ENCODE data around the gene OR52E4.

DNA sequence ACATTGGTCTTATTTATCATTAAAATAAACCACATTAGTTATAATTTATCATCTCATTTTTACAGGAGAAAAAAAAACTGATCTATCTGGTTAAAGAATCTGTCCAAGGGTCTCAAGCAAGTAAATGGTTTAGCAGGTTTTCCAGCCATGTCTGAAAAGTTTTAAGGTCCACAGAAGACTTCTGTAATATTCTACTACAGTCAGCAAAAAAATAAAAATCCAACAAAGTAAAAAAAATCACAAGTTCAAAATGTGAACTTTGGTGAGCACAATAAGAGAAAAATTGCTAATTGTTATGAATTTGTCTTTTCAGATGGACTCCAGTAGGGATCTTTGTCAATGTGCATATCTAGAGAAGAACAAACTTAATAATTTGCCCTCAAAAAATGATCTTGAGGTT lies 1.3 kb downstream of the OR52E4 start:
- TF ChIP-seq CTCF (IDR thresholded peaks at IDR 0.05) (no peak), POLR2AphosphoS5 (IDR thresholded peaks at IDR 0.05) (no peak)

Measured in gastroesophageal sphincter (tissue), 3 donors.